M059J (cell line): ENCODE measurements around the gene XIRP2. TPM values are rescaled to one million over a fixed set of nuclear protein-coding genes. Genes with fewer than 3 reads are reported as not detected.

ENCODE experiments used
- DNase-seq: peaks from one replicate; pipeline ENCODE4 v3.0.0-alpha.2; 2012; ENCODE audit warnings: low read depth
- total RNA-seq: library from RNA; depleted of rRNA; stranded (reverse); fragments of >200 nt; shearing (Covaris generic); gene quantifications from 2 replicates; pipeline ENCODE4 v1.2.3, GENCODE V29; 2014

Gene XIRP2
- total RNA-seq, 1 experiment from 2014 or later: 0.02 TPM

GRCh38 chr2:167289651-167290410 lies 401.6 kb downstream of the XIRP2 start:
- DNase-seq: no peak

GRCh38 chr2:167292430-167293171 lies 404.3 kb downstream of the XIRP2 start, which contains the start of gene B3GALT1:
Gene B3GALT1 (plus strand): TSS chr2:167293001.
- peak; percentile 81 for DNase-seq

GRCh38 chr2:167293172-167293781 lies 405.0 kb downstream of the XIRP2 start:
- peak; percentile 7 for DNase-seq

GRCh38 chr2:167293943-167294775 lies 405.9 kb downstream of the XIRP2 start:
- peak; percentile 9 for DNase-seq

GRCh38 chr2:167294776-167295140 lies 406.5 kb downstream of the XIRP2 start:
- no peak for DNase-seq

GRCh38 chr2:167297292-167297691 lies 409.0 kb downstream of the XIRP2 start:
- DNase-seq: no peak

- no peak for DNase-seq
These were observed 409.7 kb downstream of the XIRP2 start for GRCh38 chr2:167298017-167298416.
